HUDEP-2 (cell line): Measurements from ENCODE around the gene MUTYH.

Experiments
- DNase-seq, 76 experiments: peaks; one replicate each; lab custom pipeline; 2025; ENCODE audit not compliant: unreplicated experiment in 76 of 76; lab: John Stamatoyannopoulos, UW

Gene MUTYH

GRCh38 chr1:45282351-45282750 is 57.9 kb downstream of the MUTYH start:
- DNase-seq: no peak
